WI38 (cell line): ENCODE data around the gene KRTAP5-8.
"Not testable (repeated sequence)": the region's sequence is repeated elsewhere in the genome, so short reads cannot be mapped to it uniquely, and the experiment has no call there.

ENCODE experiments used
- H3K4me3 ChIP-seq: 2 replicates; pipeline ENCODE4 v1.5.1; 2011; ENCODE audit warnings: low read depth, mild to moderate bottlenecking, control low read depth, low read length
- CTCF ChIP-seq: IDR thresholded peaks from 2 replicates; pipeline ENCODE4 v1.5.1; 2012; ENCODE audit warnings: low read depth, mild to moderate bottlenecking, control low read depth, low read length

KRTAP5-8 gene

GRCh38 chr11:71581826-71582225 lies 44.0 kb downstream of the KRTAP5-8 start:
- H3K4me3 ChIP-seq: no peak overlapping the region
- TF ChIP-seq CTCF: no peak

- H3K4me3 ChIP-seq: no peak within 1 kb of the TSS
- TF ChIP-seq CTCF: no peak
These were observed 44.6 kb downstream of the KRTAP5-8 start, which contains the start of gene KRTAP5-11 for GRCh38 chr11:71582309-71582895. TSS of gene KRTAP5-11 (minus strand) at chr11:71582875. CDS start at chr11:71582837, 38 bp downstream.

DNA sequence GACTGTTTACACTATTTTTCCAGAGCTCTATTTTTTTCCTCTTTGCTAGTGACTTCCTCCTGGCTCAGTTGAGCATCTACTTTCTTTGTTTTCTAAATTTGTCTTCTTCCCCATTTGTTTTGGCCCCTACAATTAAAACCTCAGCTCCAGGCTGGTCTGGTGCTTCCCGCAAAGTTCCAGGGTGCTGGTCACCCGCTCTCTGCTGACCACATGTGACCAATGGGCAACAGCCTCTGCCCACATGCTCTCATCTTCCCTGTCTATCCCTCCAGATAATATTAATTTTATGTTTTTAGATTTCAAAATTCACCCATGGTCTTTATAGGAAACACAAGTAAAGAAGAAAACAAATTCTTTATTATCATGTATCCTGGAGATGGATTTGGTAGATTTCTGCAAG lies 45.1 kb downstream of the KRTAP5-8 start:
- H3K4me3 ChIP-seq: not testable (repeated sequence)

GRCh38 chr11:71585673-71586072 lies 47.8 kb downstream of the KRTAP5-8 start:
- H3K4me3 ChIP-seq: not testable (repeated sequence)

DNA sequence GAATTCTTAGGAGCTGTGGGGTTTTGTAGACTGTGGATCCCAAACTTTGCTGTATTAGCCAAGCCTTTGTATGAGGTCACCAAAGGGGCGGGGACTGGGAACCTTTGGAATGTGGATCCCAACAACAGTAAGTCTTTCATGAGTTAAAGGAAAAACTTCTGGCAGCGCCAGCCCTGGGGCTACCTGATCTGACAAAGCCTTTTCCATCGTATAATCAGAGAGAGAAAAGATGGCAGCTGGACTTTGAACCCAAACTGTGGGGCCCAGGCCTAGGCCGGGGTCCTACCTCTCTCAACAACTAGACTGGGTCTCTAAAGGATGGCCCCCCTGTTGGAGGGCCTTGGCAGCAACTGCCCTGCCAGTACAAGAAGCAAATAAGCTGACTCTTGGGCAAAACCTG lies 50.5 kb downstream of the KRTAP5-8 start:
- not testable (repeated sequence) for H3K4me3 ChIP-seq
